Retina (tissue), 1 donor: ENCODE results near the gene BCL2L14.

Experiments
- DNase-seq: peaks from one replicate; pipeline ENCODE4 v3.0.0-alpha.2; 2016

BCL2L14 gene

DNA sequence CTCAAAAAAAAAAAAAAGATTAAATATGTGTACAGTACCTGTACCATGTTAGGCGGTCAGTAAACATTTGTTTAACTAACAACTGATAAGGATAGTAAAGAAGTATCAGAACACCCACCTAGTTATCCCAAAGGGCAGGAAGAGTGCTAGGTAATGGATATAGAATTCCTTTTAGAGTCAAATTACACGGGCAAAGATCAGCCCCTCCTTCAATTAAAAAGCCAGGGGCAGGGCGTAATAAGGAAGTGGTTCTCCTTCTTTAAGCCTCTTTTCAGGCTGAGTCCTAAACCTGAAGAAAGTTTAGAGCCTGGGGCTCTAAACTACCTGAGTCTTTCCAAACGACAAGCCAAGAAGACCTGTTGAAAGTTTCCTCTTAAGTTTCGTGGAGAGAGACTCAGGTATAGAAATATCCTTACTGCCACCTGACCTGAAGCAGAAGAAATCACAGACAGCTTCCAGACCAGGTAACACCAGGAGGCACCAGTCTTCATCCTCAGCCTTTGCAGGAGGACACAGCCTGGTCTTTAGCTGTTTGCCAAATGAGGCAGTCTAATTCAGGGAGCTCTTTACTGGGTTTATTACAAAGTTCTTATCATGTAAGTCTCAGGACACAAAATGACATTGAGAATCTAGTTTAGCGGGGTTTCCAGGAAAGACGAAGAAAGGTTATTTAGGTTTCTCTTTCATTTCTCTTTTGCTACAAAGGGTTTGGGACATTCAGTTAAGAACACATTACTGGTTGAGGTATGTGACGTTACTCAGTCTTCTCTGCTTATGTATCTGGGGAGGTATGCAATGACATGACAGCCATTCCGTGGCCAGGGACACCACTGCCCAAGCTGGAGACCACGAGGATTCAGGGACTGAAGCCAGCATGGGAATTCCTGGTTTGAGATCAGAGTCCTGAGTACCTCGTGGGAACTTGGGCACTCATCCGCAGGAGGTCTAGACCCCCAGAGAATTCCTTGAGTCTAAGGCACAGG, at the start of gene BCL2L14:
TSS of gene BCL2L14 (plus strand) at position 266 of the 983 bp plus-strand sequence. CDS start 8,367 bp downstream, outside the sequence.
- no peak for DNase-seq

- no peak for DNase-seq
These were observed 48.3 kb upstream of the BCL2L14 start for GRCh38 chr12:12022306-12022936.

DNA sequence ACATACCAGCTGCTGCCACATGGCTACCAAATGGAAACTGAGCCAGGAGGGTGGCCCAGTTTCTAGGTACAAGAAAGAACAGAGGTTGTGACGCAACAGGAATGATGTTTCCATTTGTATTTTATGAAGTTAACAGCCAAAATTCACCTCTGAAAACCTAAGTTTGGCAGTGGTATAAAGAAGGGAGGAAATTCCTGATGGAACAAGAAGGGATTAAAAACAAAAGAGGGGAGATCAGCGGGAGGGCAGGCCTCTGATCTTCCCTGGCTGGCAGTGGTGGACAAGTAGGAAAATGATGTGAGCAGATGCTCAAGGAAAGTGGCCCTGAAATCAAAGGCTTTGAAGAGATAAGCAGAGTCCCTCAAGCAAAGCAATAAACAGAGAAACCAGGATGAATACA, 47.3 kb upstream of the BCL2L14 start:
- DNase-seq: no peak

DNA sequence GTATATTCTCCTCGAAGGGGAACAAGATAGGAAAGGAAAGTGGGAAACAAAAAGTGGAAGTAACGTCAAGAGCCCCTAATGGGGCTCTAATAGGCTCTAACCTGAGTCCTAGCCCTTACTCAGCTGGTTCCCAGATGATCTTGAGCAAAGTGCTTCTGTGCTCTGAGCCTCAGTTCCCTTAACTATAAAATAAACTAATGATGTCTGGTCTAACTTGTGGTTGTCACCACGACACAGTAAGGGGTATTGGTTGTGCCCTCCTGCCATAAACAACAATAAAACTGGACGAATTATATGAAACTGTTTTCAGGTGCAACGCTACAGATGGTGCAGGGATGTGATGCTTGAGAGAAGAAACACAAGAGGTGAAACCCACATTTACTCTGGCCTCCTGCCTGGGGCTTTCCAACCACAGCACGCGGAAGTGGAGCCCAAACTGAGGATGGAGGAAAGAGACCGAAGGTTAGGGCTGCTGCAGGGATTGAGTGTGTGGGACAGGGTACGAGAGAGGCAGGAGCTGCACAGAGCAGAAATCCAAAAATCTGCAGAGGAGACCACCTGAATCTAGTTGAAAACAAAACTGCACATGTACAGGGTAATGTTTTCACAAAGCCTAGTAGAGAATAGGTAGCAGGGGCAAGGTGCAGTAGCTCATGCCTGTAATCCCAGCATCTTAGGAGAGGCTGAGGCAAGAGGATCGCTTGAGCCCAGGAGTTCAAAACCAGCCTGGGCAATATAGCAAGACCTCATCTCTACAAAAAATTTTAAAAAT, 45.6 kb upstream of the BCL2L14 start:
- DNase-seq: no peak

DNA sequence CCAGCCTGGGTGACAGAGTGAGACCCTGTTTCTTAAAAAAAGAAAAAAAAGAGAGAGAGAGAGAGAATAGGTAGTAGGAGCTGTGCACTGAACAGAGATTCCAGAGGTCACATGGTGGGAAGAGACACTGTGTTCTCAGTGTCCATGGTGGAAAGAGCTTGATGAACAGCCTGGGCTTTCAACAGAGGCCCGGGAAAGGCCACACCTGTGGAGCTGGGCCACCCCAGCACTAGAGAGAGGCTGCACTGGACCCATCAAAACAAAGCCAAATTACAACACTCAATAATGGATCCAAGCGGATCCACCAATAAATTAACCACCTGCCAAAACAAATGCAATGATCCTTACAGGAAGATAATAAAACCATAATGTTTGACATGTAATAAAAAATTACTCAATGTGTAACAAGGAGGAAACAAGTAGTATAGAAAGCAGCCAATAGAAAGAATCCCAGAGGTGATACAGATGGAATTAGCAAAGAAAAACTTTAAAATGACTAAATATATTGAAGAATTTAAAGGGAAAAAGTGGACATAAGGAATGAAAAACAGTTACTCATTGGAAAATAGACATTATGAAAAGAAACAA, 44.8 kb upstream of the BCL2L14 start:
- DNase-seq: no peak

- no peak for DNase-seq
These were observed 41.9 kb upstream of the BCL2L14 start for GRCh38 chr12:12028668-12029402.

DNA sequence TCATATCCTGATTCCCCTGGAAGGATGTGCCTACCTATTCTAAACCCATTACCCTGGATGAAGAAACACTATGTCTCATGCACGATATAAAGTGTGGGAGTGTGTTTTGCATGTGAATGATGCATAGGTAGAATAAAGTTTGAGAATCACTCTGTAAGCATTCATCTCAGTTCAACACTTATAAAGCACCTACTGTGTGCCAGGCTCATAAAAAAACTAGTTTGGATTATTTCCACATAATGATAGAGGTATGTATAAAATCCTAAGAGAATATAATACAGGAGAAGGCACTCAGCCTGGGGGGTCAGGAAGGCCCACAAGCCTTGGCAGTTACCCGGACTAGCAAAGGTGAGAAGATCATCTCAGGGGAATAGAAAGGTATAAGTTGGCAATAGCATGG, 41.1 kb upstream of the BCL2L14 start:
- DNase-seq: no peak

DNA sequence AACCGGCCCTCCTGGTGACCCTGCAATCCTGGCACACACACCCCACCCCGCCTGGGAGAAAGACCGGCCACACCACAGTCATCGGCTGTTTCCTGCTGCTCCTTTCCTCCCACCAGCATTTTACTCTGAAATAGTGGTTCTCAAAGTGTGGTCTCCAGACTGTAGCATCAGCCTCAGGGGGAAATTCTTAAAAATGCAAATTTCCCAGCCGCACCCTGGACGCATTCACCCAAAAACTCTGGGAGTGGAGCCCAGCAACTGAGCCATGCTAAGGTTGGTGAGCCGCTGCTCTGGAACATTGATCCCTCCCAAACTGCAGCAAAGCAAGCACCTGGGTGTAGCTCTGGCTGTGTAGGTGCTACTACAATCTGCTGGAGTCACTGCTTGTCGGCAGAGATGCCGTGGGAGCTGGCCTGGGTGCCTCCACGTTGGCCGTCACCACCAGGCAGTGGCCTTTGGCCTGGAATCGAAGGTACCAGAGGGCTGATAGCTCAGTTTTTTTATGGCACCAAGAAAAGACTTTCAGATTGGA, 38.4 kb upstream of the BCL2L14 start:
- no peak for DNase-seq

- peak; percentile 91 for DNase-seq
These were observed 37.6 kb upstream of the BCL2L14 start for GRCh38 chr12:12032851-12033797.

- no peak for DNase-seq
These were observed 36.9 kb upstream of the BCL2L14 start for GRCh38 chr12:12033824-12034223.

DNA sequence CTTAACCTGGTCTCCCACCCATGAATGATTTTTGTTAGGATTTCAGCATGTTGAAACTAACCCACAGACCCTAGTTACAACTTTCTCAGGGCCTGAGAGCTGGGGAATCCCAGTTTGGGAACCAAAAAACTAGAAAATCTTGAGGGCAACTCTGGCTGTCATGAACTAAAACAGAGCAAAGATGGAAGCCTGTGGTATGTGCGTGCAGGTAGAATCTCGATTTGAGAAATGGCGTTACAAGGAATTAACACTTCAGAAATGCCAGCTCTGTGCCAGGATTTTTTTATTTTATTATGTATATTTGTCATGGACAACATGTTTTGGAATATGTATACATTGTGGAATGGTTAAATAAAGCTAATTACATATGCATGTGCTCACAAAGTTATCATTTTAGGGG, 36.4 kb upstream of the BCL2L14 start:
- no peak for DNase-seq

GRCh38 chr12:12035229-12035628, 35.5 kb upstream of the BCL2L14 start:
- no peak for DNase-seq

- DNase-seq: no peak
These were observed 33.8 kb upstream of the BCL2L14 start for GRCh38 chr12:12036901-12037300.

GRCh38 chr12:12039897-12040296, 30.8 kb upstream of the BCL2L14 start:
- DNase-seq: no peak

DNA sequence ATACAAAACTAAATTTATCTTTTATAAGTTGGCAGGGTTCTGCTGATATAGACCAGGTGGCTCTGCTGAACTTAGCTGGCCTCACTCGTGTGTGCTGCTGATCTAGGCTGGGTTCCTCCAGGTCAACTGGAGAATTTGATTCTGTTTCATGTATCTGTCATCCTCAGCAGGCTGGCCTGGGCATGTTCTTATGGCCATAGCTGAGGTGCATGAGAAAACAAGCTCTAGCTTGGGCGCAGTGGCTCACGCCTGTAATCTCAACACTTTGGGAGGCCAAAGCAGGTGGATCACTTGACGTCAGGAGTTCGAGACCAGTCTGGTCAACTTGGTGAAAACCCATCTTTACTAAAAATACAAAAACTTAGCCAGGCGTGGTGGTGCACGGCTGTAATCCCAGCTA, 24.3 kb upstream of the BCL2L14 start:
- DNase-seq: no peak

DNA sequence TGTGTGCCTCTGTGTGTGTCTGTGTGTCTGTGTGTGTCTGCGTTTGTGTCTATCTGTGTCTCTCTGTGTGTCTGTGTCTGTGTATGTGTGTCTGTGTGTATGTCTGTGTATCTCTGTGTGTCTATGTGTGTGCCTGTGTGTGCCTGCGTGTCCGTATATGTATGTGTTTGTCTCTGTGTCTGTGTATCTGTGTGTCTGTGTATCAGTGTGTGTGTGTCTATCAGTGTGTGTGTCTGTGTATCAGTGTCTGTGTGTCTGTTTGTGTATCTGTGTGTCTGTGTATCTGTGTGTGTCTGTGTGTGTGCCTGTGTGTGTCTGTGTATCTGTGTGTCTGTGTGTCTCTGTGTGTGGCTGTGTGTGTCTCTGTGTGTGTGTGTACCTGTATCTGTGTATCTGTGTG, 23.1 kb upstream of the BCL2L14 start:
- DNase-seq: no peak

GRCh38 chr12:12048266-12048665, 22.5 kb upstream of the BCL2L14 start:
- no peak for DNase-seq

- DNase-seq: no peak
These were observed 22.0 kb upstream of the BCL2L14 start for GRCh38 chr12:12048714-12049113.

DNA sequence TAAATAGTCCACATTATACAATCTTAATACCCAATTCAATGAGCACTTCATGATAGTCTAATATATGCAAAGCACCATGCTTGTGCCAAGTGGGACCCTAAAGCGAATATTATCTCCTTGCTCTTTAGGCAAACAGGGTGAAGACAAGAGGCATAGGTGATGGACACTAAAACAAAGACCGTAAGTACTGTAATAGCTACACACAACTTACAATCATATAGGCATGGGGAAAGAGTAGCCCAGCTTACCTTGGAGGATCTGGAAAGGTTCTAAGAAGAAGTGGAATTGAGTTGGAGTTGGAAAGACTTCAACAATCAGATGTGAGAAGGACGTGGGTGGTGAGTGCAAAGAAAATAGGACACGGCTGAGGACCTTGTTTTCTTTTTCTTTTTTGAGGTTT, 19.1 kb upstream of the BCL2L14 start:
- DNase-seq: no peak

- DNase-seq: no peak
These were observed 15.7 kb upstream of the BCL2L14 start for GRCh38 chr12:12054993-12055392.

GRCh38 chr12:12056951-12057350, 13.8 kb upstream of the BCL2L14 start:
- no peak for DNase-seq
